ENCODE data around the gene LAMA2. TPM values are rescaled to one million over a fixed set of nuclear protein-coding genes. Genes with fewer than 3 reads are reported as not detected.

The LAMA2 gene
- total RNA-seq, 1 experiment from 2014 or later = 4.2 TPM

DNA sequence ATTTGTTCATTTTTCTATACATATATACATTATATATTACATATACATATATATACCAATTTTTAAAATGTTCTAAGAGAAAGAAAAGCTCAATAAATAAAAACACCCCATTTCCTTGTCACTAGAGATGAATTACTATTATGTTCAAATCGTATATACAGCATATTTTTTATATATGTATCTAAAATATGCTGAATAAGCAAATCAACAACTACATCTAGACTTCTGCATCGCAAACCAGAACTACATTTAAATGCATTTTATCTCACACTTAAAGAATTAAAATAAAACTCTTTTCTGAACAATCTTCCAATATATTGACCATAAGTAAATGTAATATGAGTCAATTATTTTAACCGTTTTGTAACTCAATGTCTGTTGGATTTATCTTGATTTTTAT lies 133.9 kb downstream of the LAMA2 start:
- Histone ChIP-seq H4K8ac (replicated peaks; ENCODE audit: insufficient read length, low read depth, low read length) (no peak overlapping the region), H3K79me1 (ENCODE audit: insufficient read depth, low read depth, low read length, poor library complexity, severe bottlenecking) (no peaks in the 10 kb centered on the region), H3K18ac (ENCODE audit: insufficient read length, low read depth, low read length) (no peak overlapping the region), H3K9me3 (ENCODE audit: control insufficient read depth, low read depth, low read length) (no peaks in the 10 kb centered on the region), H3T11ph (ENCODE audit: low read length) (no peak overlapping the region), H4K91ac (ENCODE audit: insufficient read length, low read depth, low read length) (no peak overlapping the region), H2BK20ac (ENCODE audit: low read depth, low read length, poor library complexity, severe bottlenecking) (no peak overlapping the region), H4K20me1 (ENCODE audit: control insufficient read depth, insufficient read depth, insufficient read length) (no peaks in the 10 kb centered on the region), H3K23ac (ENCODE audit: insufficient read length, low read depth, low read length) (no peak overlapping the region), H3K14ac (ENCODE audit: insufficient read depth, low read length) (no peak overlapping the region), H3K4me2 (ENCODE audit: insufficient read depth, insufficient read length, low read length) (no peak overlapping the region), H3K4ac (ENCODE audit: low read depth, low read length) (no peak overlapping the region), H3K9ac (ENCODE audit: extremely low read depth, insufficient read length, low read length) (no peak overlapping the region), H3K27me3 (ENCODE audit: insufficient read depth, low read length) (no peaks in the 10 kb centered on the region), H2BK5ac (ENCODE audit: insufficient read length, low read length) (no peak overlapping the region), H3K4me1 (ENCODE audit: insufficient read depth, low read length) (no peaks in the 10 kb centered on the region), H3K56ac (ENCODE audit: insufficient read length, low read depth, low read length) (no peak overlapping the region), H3K27ac (ENCODE audit: insufficient read length, low read depth, low read length) (no peak overlapping the region), H2AK5ac (ENCODE audit: insufficient read length, low read length) (no peak overlapping the region), H2BK15ac (ENCODE audit: low read depth, low read length) (no peak overlapping the region), H2BK12ac (ENCODE audit: insufficient read length, low read depth, low read length) (no peak overlapping the region), H4K5ac (ENCODE audit: insufficient read length, low read depth, low read length) (no peak overlapping the region), H3K79me2 (ENCODE audit: insufficient read depth, low read length) (no peaks in the 10 kb centered on the region), H2BK120ac (ENCODE audit: low read depth, low read length, poor library complexity, severe bottlenecking) (no peak overlapping the region), H3K23me2 (ENCODE audit: insufficient read length, low read depth, low read length, poor library complexity, severe bottlenecking) (no peaks in the 10 kb centered on the region), H2AFZ (ENCODE audit: low read length) (no peak overlapping the region)
- Mint-ChIP-seq H3K9me3 (peaks cover 3% of the 10 kb centered on the region in 2 experiments; a peak in 2 of 5 replicates), H3K27ac (no peak overlapping the region), H3K4me3 (no peak overlapping the region), H3K36me3 (ENCODE audit: insufficient read depth in 1 of 3, low read depth in 3 of 3) (no peaks in the 10 kb centered on the region; a peak in 2 of 7 replicates), H3K4me1 (peaks cover 8 to 9% of the 10 kb centered on the region in 2 experiments), H3K27me3 (ENCODE audit: low read depth) (no peaks in the 10 kb centered on the region; the same call in 1 of the 2 replicates)
- no CpG with 5 or more reads among the region's 3 CpGs for WGBS (ENCODE audit: extremely low coverage, insufficient read length, low lambda C conversion rate)
- DNase-seq = no peak
- no peak for TF ChIP-seq CTCF (conservative IDR thresholded peaks at IDR 0.05)
